Measurements from ENCODE around the gene PSMC3IP.

DNA sequence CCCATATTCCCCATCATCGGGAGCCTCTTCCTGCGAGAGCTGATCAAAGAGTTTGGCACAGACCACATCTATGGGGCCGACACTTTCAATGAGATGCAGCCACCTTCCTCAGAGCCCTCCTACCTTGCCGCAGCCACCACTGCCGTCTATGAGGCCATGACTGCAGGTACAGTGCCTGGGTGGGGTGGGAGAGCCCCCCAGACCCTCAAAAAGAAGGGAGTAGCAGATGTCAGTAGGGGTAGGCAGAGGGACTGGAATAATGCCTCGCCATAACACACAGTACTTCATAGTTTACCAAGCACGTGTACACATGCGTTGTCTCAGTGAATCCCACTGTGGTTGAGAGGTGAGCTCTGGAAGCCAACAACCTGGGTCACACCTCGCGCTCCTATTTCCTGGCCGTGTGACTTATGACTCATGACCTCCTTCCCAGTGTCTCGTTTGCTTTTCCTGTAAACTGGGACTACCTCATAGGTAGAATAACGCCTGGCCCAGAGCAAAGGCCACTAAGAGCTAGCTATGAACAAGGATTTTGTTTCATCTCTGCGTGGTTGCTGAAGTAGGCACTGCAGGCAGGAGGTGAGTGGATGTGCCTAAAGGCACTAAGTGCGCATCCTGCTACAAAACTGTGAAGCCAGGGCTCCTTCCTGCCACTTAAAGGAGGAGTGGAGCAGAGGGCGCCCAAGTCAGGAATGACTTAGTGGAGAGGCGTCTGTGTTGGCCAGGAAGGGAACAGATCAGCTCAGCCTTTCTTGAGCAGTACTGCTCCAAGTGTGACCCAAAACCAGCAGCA, 36.3 kb downstream of the PSMC3IP start:
- TF ChIP-seq, protein P1, sequence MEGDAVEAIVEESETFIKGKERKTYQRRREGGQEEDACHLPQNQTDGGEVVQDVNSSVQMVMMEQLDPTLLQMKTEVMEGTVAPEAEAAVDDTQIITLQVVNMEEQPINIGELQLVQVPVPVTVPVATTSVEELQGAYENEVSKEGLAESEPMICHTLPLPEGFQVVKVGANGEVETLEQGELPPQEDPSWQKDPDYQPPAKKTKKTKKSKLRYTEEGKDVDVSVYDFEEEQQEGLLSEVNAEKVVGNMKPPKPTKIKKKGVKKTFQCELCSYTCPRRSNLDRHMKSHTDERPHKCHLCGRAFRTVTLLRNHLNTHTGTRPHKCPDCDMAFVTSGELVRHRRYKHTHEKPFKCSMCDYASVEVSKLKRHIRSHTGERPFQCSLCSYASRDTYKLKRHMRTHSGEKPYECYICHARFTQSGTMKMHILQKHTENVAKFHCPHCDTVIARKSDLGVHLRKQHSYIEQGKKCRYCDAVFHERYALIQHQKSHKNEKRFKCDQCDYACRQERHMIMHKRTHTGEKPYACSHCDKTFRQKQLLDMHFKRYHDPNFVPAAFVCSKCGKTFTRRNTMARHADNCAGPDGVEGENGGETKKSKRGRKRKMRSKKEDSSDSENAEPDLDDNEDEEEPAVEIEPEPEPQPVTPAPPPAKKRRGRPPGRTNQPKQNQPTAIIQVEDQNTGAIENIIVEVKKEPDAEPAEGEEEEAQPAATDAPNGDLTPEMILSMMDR (IDR thresholded peaks at IDR 0.05): no peak
- TF ChIP-seq POLR2AphosphoS5 (IDR thresholded peaks at IDR 0.05): no peak
- no peak for TF ChIP-seq POLR2A (IDR thresholded peaks at IDR 0.05)

All from suprapubic skin (tissue), 4 donors.